Activated CD4-positive, alpha-beta T cell treated with anti-CD3 and anti-CD28 coated beads, Interleukin-2, amount 50 U/mL, for 24 hours (primary cell): ENCODE data around the gene FILIP1.
A peak's percentile ranks its signal among the peaks of the same experiment; 100 is the strongest.
"Not testable (repeated sequence)": the region's sequence is repeated elsewhere in the genome, so short reads cannot be mapped to it uniquely, and the experiment has no call there.

Experiments used
- DNase-seq, 2 donors: peaks; one replicate each; pipeline ENCODE4 v3.0.0-alpha.2; 2020; ENCODE audit warnings: low read depth in 1 of 2, low spot score in 1 of 2

Gene FILIP1

GRCh38 chr6:75460681-75461080, 32.9 kb downstream of the FILIP1 start:
- no peak for DNase-seq

- DNase-seq: no peak
Observed at GRCh38 chr6:75458895-75459294, 34.7 kb downstream of the FILIP1 start.

GRCh38 chr6:75450903-75451302, 42.7 kb downstream of the FILIP1 start:
- no peak for DNase-seq

GRCh38 chr6:75449630-75450206, 43.9 kb downstream of the FILIP1 start:
- no peak for DNase-seq

GRCh38 chr6:75446241-75446880, 47.2 kb downstream of the FILIP1 start:
- DNase-seq: no peak

- no peak for DNase-seq
Observed at GRCh38 chr6:75445738-75446137, 47.9 kb downstream of the FILIP1 start.

GRCh38 chr6:75444899-75445298, 48.7 kb downstream of the FILIP1 start:
- no peak for DNase-seq

GRCh38 chr6:75441883-75442282, 51.7 kb downstream of the FILIP1 start:
- DNase-seq: not testable (repeated sequence)

- DNase-seq: not testable (repeated sequence)
Observed at GRCh38 chr6:75441479-75441878, 52.1 kb downstream of the FILIP1 start.

- no peak for DNase-seq
Observed at GRCh38 chr6:75438442-75439116, 55.0 kb downstream of the FILIP1 start.

- no peak for DNase-seq
Observed at GRCh38 chr6:75438013-75438431, 55.6 kb downstream of the FILIP1 start.

GRCh38 chr6:75437421-75437891, 56.1 kb downstream of the FILIP1 start:
- DNase-seq: no peak

GRCh38 chr6:75436869-75437268, 56.7 kb downstream of the FILIP1 start:
- DNase-seq: no peak

- not testable (repeated sequence) for DNase-seq
Observed at GRCh38 chr6:75432809-75433208, 60.8 kb downstream of the FILIP1 start.

- no peak for DNase-seq
Observed at GRCh38 chr6:75431379-75431778, 62.2 kb downstream of the FILIP1 start.

- DNase-seq: no peak
Observed at GRCh38 chr6:75430631-75431325, 62.8 kb downstream of the FILIP1 start.

GRCh38 chr6:75429061-75429703, 64.4 kb downstream of the FILIP1 start:
- no peak for DNase-seq

- no peak for DNase-seq
Observed at GRCh38 chr6:75428204-75428603, 65.4 kb downstream of the FILIP1 start.

- no peak for DNase-seq
Observed at GRCh38 chr6:75427329-75427728, 66.3 kb downstream of the FILIP1 start.

GRCh38 chr6:75424618-75425548, 68.7 kb downstream of the FILIP1 start:
- DNase-seq: peak in 1 of 2 donors; percentile 0
